CD1c-positive myeloid dendritic cell (primary cell): Measurements from ENCODE around the gene CDC73.

ENCODE experiments used
- DNase-seq: peaks from one replicate; pipeline ENCODE4 v3.0.0-alpha.2; 2016; ENCODE audit errors: extremely low spot score

Gene CDC73

GRCh38 chr1:193121616-193122593 is at the start of gene CDC73:
CDC73 (plus strand) TSS chr1:193122031; CDS start chr1:193122201, 170 bp downstream.
- DNase-seq: peak; percentile 99

- DNase-seq: no peak
Measured at GRCh38 chr1:193077991-193078390, 43.8 kb upstream of the CDC73 start.

GRCh38 chr1:193079187-193079586 is 42.6 kb upstream of the CDC73 start:
- DNase-seq: no peak

GRCh38 chr1:193083365-193084088 is 38.3 kb upstream of the CDC73 start:
- DNase-seq: no peak

- no peak for DNase-seq
Measured at GRCh38 chr1:193085263-193085662, 36.6 kb upstream of the CDC73 start.

GRCh38 chr1:193086342-193086741 is 35.5 kb upstream of the CDC73 start:
- DNase-seq: no peak

DNA sequence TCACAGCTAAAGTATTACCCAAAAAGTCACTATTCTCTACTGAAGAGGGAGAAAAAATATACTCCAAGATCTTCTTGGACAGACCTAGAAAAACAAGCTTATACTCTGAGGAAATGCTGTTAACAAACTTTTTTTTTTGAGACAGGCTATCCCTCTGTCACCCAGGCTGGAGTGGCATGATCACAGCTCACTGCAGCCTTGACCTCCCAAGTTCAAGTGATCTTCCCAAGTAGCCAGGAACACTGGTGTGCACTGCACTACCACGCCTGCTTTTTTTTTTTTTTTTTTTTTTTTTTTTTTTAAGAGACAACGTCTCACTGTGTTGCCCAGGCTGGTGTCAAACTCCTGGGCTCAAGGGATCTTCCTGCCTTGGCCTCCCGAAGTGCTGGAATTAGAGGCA is 33.9 kb upstream of the CDC73 start:
- no peak for DNase-seq

DNA sequence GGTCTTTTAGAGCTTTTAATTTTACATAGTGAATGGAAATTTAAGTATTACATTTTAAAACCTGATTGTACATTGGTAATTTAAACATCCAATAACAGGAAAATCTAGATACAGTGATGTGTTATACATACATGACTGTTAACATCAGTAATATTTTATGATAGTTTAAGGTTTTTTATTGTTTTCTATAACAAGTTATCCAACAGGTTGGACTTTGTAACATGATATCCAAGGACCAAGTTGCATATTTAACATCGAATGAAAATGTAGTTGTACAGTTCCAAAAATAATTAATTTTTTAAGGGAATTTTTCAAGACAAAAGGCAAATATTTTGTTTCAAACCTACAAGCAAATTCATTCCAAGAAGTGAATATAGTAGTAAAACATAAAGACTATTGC is 31.0 kb upstream of the CDC73 start:
- DNase-seq: no peak

GRCh38 chr1:193094112-193094511 is 27.7 kb upstream of the CDC73 start:
- DNase-seq: no peak

- DNase-seq: no peak
Measured at GRCh38 chr1:193102662-193103061, 19.2 kb upstream of the CDC73 start.

DNA sequence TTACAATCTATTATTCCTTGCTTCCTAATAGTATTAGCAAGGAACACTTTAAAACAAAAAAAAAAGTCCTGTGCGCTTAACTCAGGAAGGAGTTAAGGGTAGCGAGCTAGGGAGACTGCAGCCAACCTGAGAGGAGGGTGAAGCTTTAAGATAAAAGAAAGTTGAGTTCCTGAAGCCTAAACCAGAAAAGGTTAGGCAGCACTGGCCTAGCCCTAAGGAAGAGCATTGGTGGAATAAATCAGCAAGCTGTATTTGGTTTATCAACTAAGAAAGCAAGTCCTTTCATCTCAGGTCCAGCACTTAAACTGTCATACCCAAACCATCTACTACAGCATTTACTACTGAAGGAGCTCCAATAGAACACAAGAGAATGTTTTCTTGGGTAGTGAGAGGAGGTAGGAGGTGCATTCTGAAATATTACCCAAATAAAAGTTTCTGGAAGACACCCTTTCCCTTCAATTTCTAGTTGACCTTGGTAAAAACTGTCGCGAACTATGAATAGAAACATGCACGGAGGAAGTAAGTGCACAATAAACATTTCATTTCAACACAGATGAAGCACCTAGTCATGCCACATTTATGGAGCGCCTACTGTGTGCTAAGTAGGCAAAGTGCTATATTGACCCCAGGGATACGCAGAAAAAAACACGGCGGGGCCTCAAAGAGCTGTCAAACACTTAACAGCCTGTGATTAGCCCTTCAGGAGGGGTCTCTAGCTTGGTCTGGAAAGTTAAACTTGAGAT is 17.9 kb upstream of the CDC73 start:
- peak; percentile 14 for DNase-seq

- DNase-seq: peak; percentile 88
Measured at GRCh38 chr1:193104502-193104906, 17.3 kb upstream of the CDC73 start.

GRCh38 chr1:193104907-193105820 is 16.7 kb upstream of the CDC73 start, which contains the start of gene GLRX2:
GLRX2 (minus strand) TSS chr1:193105414; CDS start chr1:193105382, 32 bp downstream.
- peak; percentile 87 for DNase-seq

DNA sequence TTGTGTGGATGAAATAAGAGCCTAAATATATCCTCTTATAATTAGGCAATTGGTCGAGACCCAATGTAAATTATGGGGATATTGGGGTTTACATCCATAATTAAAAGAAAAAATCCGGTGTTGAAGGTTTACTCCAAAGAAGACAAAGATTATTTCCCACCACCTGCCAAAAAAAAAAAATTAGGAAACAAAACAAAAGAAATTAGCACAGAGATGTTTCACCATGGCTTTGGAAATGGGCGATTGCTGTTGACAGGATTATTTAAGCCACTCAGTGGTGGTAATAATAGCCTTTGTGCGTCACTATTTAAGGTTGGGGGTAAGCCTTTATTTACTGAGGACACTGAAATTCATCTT is 16.0 kb upstream of the CDC73 start:
- no peak for DNase-seq

- DNase-seq: no peak
Measured at GRCh38 chr1:193108471-193108870, 13.4 kb upstream of the CDC73 start.

- DNase-seq: no peak
Measured at GRCh38 chr1:193109619-193110018, 12.2 kb upstream of the CDC73 start.

DNA sequence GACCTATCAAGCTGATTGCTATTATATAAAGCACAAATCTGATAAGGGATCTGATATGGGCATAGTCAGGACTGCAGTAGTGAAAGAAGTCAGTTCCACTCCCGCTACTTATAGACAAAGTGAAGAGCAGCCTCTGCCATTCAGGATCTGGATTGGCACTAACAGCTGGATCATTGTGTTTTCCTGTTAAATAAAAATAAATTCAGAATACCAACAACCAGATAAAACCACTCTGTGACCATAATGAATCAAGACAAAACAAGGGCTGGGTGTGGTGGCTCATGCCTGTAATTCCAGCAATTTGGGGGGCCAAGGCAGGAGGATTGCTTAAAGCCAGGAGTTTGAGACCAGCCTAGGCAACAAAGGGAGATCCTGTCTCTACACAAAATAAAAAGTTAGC is 11.6 kb upstream of the CDC73 start:
- no peak for DNase-seq

DNA sequence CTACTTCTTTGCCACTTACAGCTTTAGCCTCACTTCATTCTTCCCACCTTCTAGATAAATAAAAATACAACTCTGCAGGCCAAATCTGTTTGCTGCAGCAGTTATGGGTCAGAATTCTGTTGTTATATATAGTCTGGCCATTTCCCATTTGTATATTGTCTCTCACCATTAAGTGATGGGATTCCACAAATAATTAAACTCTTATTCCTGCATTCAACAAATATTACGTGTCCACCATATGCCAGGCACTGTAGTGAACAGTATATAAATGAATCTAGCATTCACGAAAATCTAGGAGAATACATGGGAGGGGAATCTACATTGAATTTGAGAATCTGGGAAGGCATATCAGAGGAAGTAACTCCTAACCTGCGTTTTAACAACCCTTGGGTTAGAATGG is 11.0 kb upstream of the CDC73 start:
- no peak for DNase-seq

GRCh38 chr1:193111641-193112090 is 10.2 kb upstream of the CDC73 start:
- peak; percentile 10 for DNase-seq

DNA sequence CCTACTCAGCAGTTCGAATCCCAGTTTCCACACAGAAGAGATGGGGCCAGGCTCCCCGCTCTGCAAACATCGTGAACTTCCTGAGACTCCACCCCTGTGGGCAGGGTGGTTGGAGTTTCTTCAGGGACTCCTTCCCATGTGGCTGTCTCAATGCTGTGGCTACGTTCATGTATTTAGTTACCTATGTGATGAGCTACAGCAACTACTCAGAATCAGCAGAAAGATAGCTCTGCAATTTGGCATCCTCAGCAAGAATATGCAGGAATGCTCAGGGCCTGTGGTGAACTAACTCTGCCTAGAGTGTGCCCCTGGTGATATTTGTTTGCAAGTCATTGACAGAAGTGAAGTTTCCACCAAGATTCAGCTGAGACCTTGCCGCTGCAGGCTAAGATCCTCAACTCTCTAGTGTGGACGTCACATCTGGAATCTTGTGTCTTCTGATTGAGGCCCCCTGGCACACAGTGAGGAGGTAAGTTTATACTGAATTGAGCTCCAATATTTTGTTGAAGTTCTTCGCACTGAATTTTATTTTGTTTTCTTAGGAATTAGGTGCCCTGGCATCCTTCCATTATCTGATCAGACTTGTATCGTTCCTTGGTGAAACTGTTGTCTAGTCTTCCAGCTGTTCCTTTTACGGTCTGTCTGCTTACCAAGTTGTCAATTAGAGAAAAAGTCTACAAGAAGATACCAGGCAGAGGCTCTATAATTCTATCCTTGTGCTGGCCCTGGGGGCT is 8.4 kb upstream of the CDC73 start:
- no peak for DNase-seq
